Stimulated activated CD4-positive, alpha-beta T cell treated with anti-CD3 and anti-CD28 coated beads, TNF-alpha, amount 100 ng/mL, for 48 hours (primary cell): ENCODE measurements around the gene TRHDE.
"Not testable (repeated sequence)": the region's sequence is repeated elsewhere in the genome, so short reads cannot be mapped to it uniquely, and the experiment has no call there.

ENCODE experiments used
- DNase-seq, 3 donors: peaks; one replicate each; pipeline ENCODE4 v3.0.0-alpha.2; 2020; ENCODE audit warnings: low read depth in 3 of 3

TRHDE gene

DNA sequence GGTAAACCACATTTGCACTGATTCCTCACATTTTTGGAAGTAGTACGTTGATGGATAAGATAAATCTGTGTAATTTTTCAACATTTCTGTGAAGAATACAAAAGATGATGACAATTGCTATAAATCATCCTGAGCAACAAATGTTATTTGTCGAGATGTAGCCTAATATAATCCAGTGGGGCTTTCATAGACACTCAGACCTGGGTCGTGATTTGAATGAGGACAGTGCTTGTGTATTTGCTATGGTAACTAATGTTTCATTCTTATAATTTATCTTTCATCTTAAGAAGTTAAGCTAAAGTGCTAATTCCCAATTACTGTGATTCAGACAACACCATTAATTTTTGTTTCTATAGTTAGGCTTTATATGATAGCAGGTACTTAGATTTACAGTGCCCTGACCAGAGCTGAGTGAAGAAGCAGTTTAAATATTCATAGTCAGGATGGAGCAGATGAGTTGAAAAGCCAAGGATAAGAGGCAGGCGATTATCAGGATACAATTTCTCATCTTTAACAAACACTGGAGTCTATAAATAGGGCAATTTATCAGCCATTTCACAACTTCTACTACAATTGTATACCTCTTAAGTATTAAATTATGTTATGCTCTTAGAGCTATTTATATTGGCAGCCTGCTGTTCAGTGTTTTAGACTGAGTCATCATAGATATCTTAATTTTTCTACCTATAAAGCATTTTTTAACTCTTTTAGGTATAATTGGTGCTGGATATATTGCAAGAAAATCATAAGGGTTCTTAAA lies 359.9 kb downstream of the TRHDE start:
- no peak for DNase-seq

DNA sequence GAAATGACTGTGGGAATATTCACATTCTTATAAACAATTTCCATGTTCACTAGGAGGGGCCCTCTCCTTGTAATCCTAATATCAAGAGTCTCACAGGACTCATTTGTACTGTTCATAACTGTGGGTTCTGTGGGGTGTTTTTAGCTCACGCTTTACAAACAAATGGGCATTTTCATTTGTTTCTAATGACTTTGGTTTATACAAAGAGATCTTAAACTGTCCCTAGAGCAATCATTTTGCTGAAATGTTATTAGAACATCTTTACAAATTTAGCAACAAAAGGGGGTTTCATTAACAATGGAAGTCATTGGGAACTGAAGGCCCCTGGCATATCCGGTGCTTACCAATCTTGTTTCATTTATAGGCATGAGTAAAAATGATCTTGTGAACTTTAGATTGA lies 370.5 kb downstream of the TRHDE start:
- DNase-seq: no peak

DNA sequence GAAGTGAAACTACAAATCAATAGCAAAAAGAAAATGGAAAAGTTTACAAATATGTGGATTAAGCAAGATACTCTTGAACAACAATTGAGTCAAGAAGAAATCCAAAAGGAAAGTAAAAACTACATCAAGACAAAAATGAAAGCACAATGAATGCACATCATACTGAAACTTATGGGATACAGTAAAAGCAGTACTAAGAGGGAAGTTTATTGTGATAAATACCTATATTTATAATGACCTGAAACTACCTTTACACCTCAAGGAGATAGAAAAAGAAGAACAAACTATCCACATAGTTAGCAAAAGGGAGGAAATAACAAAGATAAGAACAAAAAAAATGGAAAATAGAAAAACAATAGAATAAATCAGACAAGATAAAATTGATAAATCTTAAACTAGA lies 375.0 kb downstream of the TRHDE start:
- DNase-seq: no peak

DNA sequence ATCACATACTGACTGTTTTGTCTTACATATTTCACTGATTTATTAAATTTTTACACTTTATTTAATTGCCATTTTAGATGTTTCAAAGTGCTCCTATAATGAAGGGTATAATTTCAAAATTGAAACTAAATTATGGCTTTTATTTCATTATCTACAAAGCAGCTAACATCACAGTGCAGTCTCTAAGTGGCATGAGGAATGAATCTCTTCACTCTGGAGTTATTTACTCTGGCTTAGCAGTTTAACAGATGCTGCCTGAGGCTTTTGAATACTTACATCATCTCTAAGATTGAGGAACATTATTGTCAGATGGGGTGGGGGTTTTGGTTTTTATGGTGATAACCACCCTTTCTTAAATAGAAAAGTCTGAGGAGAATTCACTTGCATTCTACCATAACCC lies 386.4 kb downstream of the TRHDE start:
- DNase-seq: no peak

DNA sequence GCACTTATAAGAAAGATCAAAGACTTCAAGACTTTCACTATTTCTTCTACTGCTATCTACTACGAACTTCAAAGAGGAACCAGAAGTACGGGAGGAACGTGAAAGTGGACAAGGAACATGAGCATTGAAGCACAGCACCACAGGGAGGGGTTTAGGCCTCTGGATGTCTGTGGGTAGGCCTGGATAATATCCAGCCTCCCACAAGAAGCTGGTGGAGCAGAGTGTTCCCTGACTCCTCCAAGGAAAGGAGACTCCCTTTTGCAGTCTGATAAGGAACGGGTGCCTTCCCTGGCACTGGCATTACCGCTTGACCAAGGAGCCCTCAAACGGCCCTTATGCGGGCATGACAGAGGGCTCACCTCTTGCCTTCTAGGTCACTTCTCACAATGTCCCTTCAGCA lies 388.0 kb downstream of the TRHDE start:
- DNase-seq: not testable (repeated sequence)

DNA sequence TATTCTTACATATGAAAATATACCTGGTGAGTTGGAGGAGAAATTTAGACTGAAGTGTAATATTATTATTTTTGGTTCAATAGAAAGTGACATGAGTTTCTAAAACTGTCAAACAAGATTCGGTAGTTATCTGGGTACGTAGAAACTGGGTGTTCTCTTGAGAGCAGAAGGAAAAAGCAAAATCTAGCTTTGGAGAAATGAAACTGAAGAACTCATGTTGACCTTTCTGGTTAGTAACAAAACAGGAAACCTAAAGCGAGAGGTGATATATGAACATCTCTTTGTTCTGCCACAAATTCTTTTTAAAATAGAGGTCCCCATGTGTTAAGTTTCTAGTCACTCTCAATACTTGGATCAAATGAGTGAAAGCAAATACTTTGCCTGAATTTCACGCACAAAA lies 401.7 kb downstream of the TRHDE start:
- no peak for DNase-seq

DNA sequence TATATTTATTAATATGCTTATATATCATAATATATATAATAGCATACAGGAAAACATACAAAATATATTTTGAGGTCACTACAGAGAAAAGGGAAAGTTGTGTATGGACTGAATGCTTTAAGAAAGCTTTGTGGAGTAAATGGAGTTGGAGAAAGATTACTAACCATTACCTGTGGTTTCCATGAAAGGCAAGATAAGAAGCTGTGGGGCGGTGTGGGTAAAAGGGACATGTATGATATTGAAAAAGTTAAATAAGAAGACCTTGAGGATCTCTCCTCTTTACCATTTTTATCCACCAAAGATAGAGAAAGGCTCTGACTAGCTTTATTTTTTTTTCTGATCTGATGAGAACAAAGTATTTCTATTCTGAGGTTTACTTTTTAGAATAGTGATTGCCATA lies 404.4 kb downstream of the TRHDE start:
- no peak for DNase-seq

DNA sequence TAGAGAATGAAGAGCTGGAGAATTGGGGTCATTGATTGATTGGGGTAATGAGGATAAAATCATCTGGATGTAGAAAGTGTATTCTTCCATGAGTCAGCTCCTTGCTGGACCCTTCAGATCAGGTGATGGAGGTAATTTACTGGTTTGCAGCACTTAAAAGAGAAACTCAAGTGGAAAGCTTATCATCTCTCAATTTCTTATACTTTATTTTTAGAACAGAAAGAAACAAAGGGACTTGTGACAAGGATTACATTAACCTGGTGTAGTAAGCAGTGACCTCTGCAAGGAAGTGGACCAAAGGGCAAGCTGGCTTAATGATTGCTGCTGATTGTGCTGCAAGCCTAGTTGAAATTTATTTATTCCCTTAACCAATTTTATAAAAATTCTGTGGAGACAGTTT lies 405.0 kb downstream of the TRHDE start:
- no peak for DNase-seq

DNA sequence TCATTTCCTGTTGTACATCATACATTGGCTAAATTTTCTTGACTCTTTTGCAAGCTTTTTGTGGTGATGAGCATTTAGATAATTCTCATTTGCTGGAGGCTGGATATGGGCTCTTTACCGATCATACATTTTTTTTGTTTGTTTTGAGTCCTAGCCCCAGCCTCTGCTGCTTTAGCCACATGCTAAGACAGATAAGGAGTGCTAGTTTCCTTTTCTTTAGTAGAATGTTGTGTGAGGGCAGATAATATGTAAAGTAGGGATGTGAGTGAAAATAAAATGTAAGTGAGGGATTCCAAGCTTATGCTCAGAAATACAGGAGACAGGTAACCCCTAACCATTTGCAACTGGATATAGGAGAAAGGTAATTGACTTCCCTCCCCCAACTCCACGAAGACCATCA lies 405.7 kb downstream of the TRHDE start:
- DNase-seq: no peak

DNA sequence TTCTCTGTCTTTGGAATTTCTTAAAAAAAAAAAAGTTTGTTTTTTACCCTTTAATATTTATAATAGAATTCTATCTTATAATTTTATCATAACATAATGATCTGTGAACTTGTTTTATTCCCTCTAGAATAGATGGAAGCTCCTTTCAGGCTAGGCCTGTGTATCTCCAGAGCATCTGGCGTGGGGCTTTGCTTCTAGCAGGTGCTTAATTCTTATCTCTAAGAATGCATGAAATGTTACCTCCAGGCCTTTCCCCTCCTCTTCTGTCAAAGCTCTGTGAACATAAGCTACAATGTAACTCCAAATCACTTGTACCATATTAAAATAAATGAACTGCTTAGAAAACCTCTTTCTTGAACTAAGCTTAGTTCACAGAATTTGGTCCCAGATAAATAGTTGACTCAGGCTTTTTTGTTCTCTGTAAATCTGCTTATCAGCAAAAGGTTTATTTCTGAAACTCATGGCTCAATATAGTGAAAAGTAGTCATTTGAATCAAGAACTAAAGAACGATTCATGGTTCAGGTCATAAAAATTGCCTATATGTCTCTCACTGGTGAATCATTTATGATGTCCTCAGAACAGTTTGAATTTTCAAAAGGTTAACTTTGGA lies 407.1 kb downstream of the TRHDE start:
- DNase-seq: no peak

DNA sequence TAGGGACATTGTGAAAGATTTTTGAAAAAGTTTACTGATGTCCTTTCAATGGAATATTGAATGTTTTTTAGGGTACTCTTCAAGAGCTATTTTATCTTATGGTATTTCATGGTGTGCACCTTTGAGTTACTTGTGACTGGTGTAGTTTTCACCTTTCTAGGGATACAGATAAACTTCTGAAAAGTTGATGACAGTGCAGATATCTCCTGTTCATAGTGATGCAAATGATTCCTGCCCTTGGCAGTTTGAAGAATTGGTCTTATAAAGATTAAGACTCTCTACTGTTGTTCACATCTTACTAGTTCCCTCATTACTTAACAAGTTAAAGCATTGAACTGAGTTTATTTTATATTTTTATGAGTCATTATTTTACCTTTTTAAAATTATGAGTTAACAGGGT lies 408.9 kb downstream of the TRHDE start:
- DNase-seq: no peak

DNA sequence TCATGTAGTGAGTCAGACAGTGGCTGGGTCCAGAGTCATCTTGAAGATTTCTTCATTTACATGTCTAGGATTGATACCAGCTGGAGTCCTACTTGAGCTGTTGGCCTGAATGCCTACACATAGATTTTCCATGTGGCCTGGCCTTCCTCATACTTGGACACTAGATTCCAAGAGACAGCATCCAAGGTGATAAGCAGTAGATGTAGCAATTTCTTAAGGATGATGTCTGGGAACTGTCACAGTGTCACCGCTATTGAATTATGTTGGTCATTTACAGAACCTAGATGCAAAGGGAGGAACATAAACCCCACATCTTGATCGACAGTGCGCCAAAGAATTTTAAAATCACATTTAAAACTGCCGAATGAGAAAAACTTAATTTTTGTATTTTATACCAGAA lies 412.3 kb downstream of the TRHDE start:
- DNase-seq: no peak

DNA sequence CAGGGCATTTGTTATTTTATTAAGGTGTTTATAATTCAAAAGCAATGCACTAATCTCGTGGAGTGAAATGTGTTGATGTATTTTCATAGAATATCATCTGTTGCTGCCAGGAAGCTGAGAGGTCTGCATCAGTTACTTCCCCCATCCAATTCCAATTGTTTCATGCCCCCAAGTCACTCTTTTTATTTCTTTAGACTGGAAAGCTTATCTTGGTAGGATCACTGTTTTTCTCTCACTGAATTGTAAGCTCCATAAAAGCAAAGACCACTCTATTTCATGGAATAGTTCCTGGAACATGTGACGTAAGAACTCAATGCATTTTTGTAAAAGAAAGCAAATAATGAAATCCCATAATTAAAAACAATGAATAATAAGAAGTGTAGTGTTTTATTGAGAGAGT lies 420.2 kb downstream of the TRHDE start:
- no peak for DNase-seq

DNA sequence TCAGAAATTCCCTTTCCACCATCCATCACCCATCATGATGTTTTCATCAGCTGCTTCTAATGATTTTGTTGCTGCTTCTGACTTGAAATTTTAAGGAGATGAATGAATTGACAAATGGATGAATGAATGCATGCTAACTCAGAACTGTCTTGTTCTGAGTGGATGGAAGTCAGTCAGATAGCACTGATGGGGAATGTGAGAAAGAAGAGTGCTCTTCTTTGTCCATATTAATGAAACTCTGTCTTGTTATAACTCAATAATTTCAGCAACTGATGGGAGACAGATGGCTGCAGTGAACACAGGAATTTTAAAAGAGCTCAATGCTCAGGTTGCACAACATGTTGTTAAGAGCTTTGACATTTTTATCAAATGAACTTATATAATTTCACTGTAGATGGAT lies 422.0 kb downstream of the TRHDE start:
- no peak for DNase-seq

DNA sequence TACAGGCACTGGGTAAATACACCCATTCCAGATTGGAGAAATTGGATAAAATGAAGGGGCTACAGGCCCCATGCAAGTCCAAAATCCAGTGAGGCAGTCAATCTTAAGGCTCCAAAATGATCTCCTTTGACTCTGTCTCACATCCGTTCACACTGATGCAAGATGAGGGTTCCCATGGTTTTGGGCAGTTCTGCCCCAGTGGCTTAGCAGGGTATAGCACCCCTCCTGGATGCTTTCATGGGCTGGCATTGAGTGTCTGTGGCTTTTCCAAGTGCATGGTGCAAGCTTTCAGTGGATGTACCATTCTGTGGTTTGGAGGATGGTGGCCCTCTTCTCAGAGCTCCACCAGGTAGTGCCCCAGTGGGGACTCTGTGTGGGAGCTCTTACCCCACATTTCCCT lies 427.2 kb downstream of the TRHDE start:
- DNase-seq: no peak

DNA sequence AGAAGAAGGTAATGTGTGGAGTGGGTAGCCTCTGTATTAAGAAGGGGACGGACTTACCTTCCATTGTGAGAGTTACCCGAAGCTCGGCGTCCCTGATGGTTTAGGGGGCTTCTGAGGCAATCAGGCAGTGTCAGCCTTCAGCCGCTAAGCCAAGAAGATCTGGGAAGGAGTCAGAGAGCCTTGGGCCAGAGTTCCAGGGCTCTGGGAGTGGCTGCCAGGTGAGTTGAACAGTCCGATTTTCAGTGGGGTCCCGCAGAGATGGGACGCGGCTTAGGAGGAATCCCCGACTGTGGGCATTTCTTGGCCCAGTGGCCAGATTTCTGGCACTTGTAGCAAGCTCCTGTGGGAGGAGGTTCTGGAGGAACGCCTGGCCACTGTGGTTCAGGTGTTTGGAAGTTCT lies 439.9 kb downstream of the TRHDE start:
- not testable (repeated sequence) for DNase-seq

DNA sequence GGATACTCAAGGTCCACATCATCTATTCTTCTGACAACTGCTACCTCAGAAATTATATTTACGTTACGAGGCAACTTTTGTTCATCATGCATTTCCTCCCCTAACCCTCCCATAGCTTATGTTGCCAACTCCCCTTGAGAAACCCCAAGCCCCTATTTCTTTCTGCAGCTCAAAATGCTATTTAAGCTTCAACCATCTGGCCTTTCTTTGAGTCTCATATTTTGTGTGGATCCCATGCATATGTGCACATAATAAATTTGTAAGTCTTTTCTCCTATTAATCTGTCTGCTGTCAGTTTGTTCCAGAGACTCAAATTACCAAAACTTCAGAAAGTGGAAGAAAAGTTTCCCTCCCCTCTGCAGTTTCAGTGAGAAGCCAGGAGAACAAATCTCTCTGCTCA lies 444.1 kb downstream of the TRHDE start:
- no peak for DNase-seq

DNA sequence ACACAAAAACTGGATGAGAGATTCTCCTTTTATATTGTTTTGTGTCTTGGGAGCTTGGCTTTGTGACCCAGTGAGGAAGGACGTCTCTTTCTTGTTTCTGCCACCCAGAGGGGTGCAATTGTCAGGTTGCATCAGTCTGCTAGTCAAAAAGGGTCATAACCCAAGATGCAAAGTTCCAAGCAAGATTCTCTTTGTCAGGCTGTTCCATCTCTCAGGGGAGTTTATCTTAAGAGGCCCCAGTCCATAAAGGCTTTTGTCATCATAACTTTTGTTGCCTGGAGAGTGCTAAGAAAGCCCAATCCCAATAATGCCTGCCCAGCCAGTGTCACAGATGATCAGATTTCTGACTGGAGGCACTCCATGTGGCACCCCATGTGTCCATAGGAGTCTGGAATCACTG lies 444.9 kb downstream of the TRHDE start:
- DNase-seq: no peak
